Left cardiac atrium (tissue), 4 donors: ENCODE results near the gene IPO13. TPM values are rescaled to one million over a fixed set of nuclear protein-coding genes. Genes with fewer than 3 reads are reported as not detected.
A peak's percentile ranks its signal among the peaks of the same experiment; 100 is the strongest.

Source experiments
- ATAC-seq, 2 donors: fragments of 200-7000 bp; cut with Tn5 transposase; one replicate each; pipeline ENCODE4 v1.9.1; 2020; ENCODE audit warnings: mild to moderate bottlenecking in 2 of 2, moderate library complexity in 2 of 2
- DNase-seq: peaks from one replicate; pipeline ENCODE4 v3.0.0-alpha.2; 2020
- intact Hi-C, 2 donors: fragments of 100-400 bp; cut with DNase I; formaldehyde crosslinking; loops; one replicate each; pipeline versions ENCODE4 v1.14.1 to v1.15.1; 2022 to 2023
- total RNA-seq, 2 donors: library from RNA; stranded (reverse); fragmentation: NEBNext Ultra II Directional; extraction: Animal tissue kit (Norgen Biotek cat#: 25700); gene quantifications; one replicate each; pipeline ENCODE4 v1.2.1, GENCODE V29; 2021
- donor health status: DM: no; HTN: yes; CAD: no.
- donor health status: DM: no; HTN: yes; CAD: no; lungs with severe emphysema.
- donor health status: DM: yes; HTN: yes; CAD: no.
- donor health status: Dilated cardiomyopathy.

The IPO13 gene
- total RNA-seq, 2 donors from 2014 or later: 26.7 to 30.1 TPM

DNA sequence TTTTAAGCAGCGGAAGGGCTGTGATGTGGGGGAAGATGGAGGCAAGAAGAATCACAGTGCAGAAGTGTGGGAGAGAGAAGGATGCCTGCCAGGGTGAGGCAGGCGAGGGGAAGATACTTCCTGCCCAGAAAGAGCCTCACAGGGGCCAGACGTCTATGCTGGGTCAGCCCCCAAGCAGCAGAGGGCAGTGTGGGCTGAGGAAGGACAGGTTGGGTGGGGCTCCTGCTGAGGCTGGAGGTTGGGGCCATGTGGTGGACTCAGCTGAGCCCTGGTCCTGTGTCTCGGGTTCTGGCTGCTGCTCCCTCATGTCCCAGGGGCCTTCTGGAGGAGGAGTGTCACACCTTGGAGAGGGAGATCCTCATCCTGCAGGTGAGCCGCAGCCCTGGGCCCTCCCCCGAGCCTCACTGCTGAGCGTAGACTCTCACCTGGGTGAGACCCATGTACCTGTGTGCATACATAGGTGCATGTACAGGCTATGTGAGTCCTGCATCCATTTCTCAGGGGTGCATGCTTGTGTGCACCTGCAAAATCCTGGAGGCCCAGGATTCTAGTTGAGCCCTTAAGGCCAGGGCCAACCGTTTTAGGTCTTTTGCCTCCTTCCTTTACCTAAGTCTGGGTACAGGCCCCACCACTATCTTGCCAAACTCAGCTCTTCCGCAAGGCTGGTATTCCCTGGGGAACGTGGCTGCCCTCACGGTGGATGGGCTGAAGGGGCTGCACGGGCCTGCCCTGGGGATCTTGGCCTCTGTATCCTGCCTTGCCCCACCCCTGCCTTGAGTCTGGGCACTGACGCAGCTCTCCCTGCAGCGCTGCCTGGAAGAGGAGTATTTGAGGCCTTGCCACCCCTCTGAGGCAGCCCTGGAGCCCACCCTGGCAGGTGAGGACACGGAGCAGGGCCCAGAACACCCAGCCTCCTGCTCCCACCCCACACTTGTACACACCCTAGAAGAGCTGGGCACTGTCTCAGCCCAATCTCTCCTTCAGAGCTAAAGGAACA, 48.3 kb downstream of the IPO13 start:
- intact Hi-C loops: no loop called here
- ATAC-seq: no peak
- no peak for DNase-seq

DNA sequence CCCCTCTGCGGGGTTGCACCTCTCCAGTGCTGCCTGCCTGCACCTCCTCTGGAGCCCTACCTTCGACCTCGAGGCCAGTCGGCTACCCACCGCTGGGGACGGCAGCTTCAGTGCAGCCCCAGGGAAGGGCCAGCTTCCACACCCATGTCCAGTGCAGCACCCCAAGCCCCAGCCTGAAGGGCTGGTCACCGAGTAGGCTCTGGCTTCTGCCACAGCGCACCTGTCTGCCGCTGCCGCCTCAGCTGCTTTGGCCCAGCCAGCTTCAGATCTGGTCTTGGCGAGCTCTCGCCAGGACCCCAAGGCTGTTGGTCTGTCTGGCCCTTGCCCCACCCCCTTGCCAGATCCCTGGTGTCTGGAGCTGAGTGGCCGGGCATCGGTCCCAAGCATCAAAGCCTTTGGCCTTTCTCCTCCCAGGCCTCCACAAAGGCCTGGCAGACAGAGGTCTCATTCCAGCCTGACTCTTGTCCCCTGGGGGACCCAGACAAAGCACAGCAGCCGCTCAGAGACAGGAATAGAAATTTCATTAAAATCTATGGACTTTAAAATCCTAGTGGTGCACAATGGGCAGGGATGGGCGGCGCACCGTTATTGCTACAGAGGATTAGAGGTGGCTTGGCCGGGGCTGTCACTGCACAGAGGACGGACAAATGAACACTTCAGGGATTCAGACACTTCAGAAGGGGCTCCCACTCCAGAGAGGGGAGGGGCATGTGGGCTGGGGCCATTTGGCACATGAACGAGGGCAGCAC, 49.4 kb downstream of the IPO13 start:
- DNase-seq (no peak), ATAC-seq (no peak)
- intact Hi-C loops: no loop called here

DNA sequence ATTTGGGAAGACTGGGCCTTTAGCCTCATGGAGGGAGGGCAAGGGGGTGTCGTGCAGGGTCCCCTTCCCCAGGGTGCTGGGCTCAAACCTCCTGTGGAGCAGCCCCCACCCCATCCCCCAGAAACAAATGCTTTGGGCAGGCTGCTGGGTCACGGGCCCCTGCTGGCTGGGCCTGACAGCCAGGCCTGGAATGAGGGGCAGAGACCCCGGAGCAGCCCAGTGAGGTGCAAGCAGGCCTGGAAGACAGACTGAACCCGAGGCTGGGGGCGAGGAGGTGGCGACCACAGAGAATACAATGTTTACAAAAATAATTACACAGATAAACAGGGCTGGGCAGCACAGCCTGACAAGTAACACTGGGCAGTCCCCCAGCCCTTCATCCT, 50.0 kb downstream of the IPO13 start:
- intact Hi-C loops: no loop called here
- no peak for ATAC-seq
- DNase-seq: no peak

DNA sequence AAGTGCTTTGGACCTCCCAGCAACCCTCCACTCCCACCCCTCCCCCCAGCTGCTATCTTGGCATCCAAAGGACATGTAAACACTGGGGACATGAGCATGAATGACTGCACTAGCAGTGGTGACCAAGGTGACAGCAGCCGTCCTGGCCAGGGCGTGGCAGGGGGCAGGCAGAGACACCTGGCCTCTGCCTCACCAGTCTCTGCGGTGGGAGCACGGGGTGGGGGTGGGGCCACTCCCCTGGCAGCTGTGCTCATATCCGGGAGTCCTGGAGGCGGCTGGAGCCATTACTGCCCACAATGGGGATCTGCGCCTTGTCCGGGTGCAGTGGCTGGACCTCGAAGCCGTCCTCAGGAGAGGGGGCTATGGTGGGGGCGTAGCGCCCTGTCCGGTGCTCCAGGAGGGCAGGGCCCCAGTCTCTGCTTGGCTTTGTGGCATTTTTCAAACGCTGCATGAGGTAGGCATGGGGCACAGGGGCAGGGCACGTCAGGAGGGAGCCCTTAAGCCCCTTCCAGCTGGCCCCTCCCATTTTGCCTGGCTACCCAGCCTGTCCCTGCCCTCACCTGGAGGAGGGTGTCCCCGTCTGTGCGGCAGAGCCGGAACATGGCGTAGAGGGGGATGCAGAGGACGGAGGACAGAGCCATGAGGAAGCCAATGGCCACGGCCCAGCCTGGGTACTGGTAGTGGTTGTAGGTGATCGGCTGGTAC, 50.7 kb downstream of the IPO13 start:
- no peak for ATAC-seq
- intact Hi-C loops: no loop called here
- DNase-seq: no peak

DNA sequence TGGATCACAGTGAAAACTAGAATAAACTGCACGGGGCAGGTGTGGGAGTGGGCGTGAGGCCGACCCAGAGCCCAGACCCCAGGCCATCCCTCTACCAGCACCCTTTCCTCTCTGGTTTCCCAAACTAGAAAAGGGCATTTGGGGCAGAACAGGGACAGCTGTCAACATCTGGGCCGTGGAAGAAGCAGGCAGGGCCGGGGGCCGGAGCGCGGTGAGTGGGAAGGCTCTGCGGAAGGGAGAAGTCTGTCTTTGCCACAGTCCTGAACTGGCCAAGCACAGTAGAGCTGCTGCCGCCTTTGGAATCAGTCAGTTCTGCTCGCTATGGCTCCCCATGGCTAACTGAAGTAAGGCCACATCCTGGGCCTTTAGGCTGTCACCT, 51.2 kb downstream of the IPO13 start:
- intact Hi-C loops: no loop called here
- ATAC-seq (no peak), DNase-seq (no peak)

DNA sequence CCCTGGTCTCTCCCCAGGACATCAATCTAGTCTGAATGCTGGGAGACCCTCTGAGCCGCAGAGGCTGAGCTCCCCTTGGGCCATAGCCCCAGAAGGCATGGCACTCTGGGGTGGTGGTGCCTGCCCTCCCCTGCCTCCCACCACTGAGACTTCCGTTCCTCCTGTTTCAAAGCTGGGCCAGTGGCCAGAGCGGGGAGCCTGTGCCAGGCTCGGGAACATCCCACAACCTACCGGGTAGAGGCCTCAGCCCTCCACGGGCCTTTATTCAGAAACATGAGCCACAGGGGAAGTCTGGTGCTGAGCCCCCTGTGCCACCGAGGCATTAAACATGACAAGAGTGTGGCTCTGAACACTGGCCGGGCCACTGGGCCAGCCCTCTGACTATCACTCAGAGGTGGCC, 52.7 kb downstream of the IPO13 start:
- peak in 1 of 2 donors; percentile 21 for ATAC-seq
- intact Hi-C loops: no loop called here

DNA sequence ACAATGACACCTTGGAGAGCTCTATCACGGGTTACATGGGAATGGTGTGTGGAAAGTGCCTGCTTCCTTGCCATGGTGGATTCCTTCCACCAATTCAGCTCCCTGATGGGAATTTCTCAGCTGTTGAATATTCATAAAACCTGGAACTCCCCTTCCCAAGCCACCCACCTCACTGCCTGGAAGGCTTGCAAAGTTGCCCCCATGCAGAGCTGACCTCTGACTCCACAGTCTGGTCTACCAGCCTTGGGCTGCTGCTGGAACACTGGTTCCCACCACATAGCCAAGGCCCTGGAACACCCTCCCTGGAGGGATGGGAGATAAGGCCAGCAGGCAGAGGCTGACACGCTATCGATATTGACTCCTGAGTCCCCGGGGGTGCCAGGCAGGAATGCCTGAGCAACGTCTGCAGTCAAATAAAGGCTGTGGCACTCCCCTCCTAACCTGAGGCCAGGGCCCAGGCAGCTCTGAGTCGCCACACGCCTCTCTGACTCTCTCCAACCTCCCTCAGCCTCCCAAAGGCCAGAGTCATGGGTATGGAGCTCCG, 53.4 kb downstream of the IPO13 start:
- ATAC-seq (no peak), DNase-seq (no peak)
- intact Hi-C loops: loop anchor here in 1 of 2 donors (5.0 to 10.0 kb wide), 2 partner anchors 37 to 595 kb away; no protein-coding TSS in a partner anchor

More for the DNA sequence above, 52.7 kb downstream of the IPO13 start:
- no peak for DNase-seq

DNA sequence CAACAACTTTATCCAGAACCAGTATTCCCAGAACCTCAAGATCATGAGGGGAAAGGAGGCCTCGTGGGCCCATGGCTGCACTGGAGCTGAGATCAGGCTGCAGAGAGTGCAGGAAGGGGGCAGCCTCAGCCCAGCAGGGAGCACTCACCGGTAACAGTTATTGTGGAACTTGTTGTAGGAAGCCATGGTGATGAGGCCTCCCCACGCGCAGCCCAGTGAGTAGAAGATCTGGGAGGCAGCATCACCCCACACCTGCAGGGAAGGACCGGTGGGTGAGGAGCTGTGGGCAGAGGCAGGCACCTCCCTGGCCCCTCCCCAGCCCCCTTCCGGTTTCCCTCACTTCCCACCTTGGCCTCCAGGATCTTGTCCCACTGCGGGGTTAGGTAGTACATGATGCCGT, 55.4 kb downstream of the IPO13 start:
- DNase-seq (no peak), ATAC-seq (no peak)
- intact Hi-C loops: loop anchor here in 1 of 2 donors (5.0 to 10.0 kb wide), 2 partner anchors 35 to 593 kb away; no protein-coding TSS in a partner anchor

DNA sequence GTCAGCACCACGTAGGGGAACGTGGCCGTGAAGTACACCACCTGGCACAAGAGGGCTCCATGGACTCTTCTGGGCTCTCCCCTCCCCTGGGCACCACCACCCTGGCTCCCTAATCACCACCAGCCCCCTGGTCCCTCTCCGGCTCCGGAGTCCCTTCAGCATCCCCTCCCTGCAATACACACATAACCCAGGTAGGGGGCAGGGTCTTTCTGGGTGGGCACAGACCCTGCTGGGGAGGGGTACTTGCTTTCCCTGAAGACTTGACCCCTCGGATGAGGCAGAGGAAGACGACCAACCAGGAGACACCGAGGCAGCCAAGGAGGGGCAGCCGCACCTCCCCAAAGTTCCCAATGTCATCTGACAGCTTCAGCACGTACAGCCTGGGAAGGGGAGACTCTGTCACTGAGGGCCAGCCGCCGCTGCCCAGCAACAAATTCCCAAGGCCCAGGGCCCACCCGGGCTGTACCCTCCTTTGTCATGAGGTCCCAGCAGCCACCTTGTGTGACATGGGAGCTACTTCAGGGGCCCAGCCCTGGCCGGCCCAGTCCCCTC, 55.9 kb downstream of the IPO13 start:
- intact Hi-C loops: loop anchor here in 1 of 2 donors (5.0 to 10.0 kb wide), 2 partner anchors 35 to 592 kb away; no protein-coding TSS in a partner anchor
- no peak for DNase-seq
- no peak for ATAC-seq

DNA sequence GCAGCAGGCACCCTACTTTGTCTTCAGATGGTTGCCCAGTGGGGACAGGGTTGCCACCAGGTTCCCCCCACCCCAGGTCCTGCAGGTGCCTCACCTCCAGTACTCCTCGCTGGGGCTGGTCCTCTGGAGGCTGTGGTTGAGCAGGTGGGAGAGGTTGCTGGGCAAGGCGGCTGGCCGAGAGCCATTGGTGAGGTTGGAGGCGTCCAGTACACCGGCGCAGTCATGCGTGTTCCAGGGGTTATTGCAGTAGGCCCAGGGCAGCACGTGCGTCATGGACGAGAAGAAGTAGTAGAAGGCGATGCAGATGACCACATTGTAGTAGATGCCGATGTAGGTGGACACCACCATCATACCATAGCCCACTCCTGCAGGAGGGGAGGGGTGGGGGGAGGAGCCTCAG, 61.5 kb downstream of the IPO13 start:
- intact Hi-C loops: loop anchor here (5.0 to 10.0 kb wide), 3 partner anchors 34 to 587 kb away; no protein-coding TSS in a partner anchor
- no peak for DNase-seq
- ATAC-seq: no peak

DNA sequence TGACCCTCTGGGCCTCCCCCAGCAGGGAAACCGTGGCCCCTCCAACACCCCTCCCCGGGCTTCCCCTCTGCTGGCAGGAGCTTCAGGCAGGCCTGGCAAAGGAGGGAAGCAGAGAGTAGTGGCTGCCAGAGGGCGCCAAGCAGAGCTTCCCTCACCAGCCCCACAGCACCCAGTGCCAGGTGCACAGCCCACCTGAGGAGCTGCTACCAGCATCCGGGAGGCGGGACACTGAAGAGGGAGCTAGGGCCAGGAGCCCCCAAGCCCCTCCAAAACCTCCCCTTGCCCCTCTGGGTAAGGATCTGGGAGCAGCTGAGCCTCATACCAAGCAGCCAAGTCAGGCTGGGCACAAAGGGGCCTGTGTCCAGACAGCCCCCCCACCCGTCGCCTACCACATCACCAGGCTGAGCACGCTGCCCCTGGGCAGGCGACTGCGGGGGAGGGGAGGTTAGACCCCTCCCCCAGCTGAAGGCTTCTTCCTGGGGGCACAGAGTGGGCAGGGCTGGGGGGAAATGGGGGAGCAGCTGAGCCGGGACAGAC, 64.3 kb downstream of the IPO13 start:
- ATAC-seq (no peak), DNase-seq (no peak)
- intact Hi-C loops: no loop called here

DNA sequence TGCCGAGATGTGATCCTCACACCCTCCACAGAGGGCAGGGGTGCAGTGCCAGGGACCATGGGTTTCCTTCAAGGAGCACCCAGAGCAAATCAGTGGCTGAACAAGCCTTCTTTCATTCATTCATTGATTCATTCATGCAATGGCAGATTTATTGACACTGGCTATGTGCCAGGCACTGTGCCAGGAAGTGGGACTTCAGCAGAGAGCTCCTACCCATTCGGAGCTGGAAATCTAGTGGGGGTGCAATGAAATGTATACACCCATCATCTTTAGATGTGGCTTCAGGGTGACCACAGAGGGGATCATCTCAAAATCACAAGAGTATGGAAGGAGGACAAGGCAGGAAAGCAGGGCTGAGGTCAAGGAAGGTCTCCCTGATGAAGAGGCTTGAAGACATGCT, 65.7 kb downstream of the IPO13 start:
- intact Hi-C loops: no loop called here
- DNase-seq: no peak
- no peak for ATAC-seq

DNA sequence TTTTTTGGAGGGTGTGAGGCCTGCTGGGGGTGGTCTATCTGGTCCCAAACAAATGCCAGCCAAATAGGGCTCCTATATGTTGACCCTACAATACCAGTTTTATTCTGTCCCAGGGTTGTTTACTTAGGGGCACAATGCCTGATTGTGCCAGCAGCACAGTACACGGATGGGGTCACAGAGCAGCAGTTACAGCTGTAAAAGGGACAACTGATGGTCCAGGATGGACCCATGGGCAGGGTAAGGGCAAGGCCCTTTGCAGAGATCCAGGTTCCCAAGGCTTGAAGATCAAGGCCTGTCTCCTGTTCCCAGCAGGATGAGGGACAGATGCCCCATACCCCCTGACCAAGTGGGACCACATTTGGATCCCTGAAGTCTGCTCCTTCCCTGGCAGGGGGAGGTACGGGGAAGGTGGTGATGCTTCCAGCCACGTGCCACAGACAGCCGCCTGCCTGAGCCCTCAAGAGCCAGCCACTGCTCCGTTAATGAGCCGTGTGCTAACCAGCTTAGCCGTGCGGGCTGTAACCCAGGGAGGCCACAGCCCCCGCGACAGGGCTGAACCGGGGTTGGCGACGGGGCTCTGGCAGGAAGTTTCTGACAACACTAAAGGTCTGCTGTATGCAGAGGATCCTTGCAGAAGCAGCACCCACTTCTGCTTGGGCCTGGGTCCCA, 66.3 kb downstream of the IPO13 start:
- intact Hi-C loops: no loop called here
- ATAC-seq (no peak), DNase-seq (no peak)

DNA sequence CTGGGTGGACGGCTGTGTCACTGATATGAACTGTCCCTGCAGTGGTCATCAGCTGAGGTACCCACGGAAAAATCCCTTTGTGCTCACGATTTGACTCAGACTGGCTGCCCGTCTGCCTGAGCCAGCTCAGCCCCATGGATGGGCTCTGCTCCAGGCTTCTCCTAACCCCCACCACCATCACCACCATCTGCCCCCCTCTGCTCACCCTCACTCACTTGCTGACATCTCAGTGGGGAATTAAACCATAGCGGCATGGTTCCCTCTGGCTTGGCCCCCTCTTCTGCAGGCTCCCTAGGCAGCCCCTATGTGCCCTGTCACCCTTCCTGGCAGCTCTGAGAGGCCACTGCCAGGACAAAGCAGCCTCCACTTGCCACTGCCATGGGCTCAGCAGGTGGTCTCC, 67.2 kb downstream of the IPO13 start:
- ATAC-seq (no peak), DNase-seq (no peak)
- intact Hi-C loops: no loop called here

DNA sequence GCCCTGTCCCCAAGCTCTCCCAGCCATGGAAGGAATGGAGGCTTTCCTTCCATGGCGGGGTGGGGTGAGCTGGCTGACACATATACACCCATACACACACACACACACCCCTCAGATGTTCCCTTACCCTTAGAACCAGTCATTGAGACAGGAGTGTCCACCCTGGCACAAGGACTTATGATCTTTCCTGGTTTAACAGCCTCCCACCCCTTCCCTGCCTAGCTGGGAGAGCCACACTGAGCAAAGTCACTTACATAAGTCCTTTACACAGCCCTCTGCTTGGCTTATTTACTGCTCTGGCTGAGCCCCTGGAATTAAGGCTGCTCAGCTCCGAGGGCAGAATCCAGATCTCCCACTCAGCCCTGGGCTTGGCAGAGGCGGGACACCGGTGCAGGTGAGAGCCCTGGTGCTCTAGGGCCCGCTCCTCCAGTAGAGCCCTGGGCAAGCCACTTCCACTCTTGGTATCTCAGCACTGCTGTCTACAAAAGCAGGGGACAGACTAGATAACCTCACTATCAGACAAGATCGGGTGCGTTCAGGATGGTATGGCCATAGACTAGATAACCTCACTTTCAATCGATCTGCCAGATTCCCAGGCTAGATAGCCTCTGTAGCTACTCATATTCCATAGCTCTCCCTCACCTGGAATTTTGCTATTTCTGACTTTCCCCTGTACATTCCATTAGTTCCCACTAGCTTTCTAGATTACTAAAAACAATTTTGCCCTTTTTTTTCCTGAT, 67.8 kb downstream of the IPO13 start:
- DNase-seq (no peak), ATAC-seq (no peak)
- intact Hi-C loops: no loop called here

DNA sequence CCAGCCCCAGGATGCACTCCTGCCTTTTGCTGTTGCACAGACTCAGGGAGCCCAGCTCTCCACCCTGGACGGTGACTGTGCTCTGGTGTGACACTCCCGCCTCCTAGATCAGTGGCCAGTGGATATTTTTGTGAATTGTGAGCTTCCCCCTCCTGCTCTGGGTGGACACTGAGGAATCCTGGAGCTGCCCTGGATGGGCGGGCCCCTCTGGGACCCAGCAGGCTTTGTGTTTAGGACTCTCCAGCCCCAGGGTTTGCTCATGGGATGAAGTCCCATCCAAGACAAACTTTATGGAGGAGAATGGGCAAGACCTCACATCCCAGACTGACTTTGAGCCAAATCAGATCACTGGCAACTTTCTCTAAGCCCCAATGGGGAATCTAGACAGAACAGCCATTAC, 68.5 kb downstream of the IPO13 start:
- ATAC-seq: peak; percentile 77 to 78
- peak; percentile 70 for DNase-seq

More for the DNA sequence above, 68.5 kb downstream of the IPO13 start:
- intact Hi-C loops: no loop called here
